ENCODE results near the gene ELF4. TPM values are rescaled to one million over a fixed set of nuclear protein-coding genes. Genes with fewer than 3 reads are reported as not detected.

ELF4 gene
- total and polyA plus RNA-seq, 2 donors from 2014 or later = 2.6 to 18.0 TPM

DNA sequence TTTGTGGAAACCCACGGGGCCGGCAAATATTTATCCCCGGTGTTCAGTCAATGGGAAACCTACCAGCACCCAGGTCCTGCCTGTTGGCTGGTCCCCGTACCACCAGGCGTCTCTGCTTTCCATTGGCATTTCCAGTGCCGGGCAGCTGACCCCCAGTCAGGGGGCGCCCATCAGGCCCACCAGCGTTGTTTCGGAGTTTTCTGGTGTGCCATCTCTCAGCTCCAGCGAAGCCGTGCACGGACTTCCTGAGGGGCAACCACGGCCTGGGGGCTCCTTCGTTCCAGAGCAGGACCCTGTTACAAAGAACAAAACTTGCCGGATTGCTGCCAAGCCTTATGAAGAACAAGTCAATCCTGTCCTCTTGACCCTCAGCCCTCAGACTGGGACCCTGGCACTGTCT is 95.1 kb downstream of the ELF4 start:
- intact Hi-C loops (cut with DNase I) = no loop called here
- Histone ChIP-seq H3K4me3 (ENCODE audit: low read length in 3 of 3) (no peak overlapping the region), H3K9me3 (ENCODE audit: control insufficient read depth in 2 of 3, insufficient read depth in 1 of 3, low read length in 3 of 3) (no peaks in the 10 kb centered on the region), H3K4me1 (ENCODE audit: control insufficient read depth in 2 of 3, insufficient read depth in 2 of 3, low read depth in 1 of 3, low read length in 3 of 3) (no peaks in the 10 kb centered on the region), H3K27ac (ENCODE audit: low read depth in 2 of 2, low read length in 2 of 2) (no peak overlapping the region), H3K27me3 (ENCODE audit: control insufficient read depth, insufficient read depth, low read length) (no peaks in the 10 kb centered on the region), H3K9ac (ENCODE audit: low read length in 3 of 3) (no peak overlapping the region), H3K36me3 (ENCODE audit: control insufficient read depth in 2 of 3, insufficient read depth in 3 of 3, low read length in 3 of 3) (peaks cover 0 to 5% (median 0%) of the 10 kb centered on the region in 3 donors)
- FAIRE-seq = no peak
- peak in 1 of 5 donors; percentile 65 for DNase-seq
- TF ChIP-seq, protein P1, sequence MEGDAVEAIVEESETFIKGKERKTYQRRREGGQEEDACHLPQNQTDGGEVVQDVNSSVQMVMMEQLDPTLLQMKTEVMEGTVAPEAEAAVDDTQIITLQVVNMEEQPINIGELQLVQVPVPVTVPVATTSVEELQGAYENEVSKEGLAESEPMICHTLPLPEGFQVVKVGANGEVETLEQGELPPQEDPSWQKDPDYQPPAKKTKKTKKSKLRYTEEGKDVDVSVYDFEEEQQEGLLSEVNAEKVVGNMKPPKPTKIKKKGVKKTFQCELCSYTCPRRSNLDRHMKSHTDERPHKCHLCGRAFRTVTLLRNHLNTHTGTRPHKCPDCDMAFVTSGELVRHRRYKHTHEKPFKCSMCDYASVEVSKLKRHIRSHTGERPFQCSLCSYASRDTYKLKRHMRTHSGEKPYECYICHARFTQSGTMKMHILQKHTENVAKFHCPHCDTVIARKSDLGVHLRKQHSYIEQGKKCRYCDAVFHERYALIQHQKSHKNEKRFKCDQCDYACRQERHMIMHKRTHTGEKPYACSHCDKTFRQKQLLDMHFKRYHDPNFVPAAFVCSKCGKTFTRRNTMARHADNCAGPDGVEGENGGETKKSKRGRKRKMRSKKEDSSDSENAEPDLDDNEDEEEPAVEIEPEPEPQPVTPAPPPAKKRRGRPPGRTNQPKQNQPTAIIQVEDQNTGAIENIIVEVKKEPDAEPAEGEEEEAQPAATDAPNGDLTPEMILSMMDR (IDR thresholded peaks at IDR 0.05; ENCODE audit: borderline replicate concordance, extremely low read depth, insufficient read depth) = no peak

Other genes starting within 250 kb of the ELF4 start
- gene UTP14A, start 204.3 kb downstream of the ELF4 start, total RNA-seq = 15.3 TPM
- 7.7 TPM for gene UTP14A, start 204.3 kb downstream of the ELF4 start, polyA plus RNA-seq (ENCODE audit: insufficient read depth, low read depth, low replicate concordance)
- gene BCORL1, start 127.9 kb downstream of the ELF4 start, total RNA-seq = 14.1 TPM
- gene BCORL1, start 127.9 kb downstream of the ELF4 start, polyA plus RNA-seq (ENCODE audit: insufficient read depth, low read depth, low replicate concordance) = 3.9 TPM
- gene AIFM1, start 55.3 kb upstream of the ELF4 start, total RNA-seq = 55.0 TPM
- 255 TPM for gene AIFM1, start 55.3 kb upstream of the ELF4 start, polyA plus RNA-seq (ENCODE audit: insufficient read depth, low read depth, low replicate concordance)
- gene RAB33A, start 61.5 kb upstream of the ELF4 start, total RNA-seq = 2.9 TPM
- not detected for gene RAB33A, start 61.5 kb upstream of the ELF4 start, polyA plus RNA-seq (ENCODE audit: insufficient read depth, low read depth, low replicate concordance)
- 5.0 TPM for gene ZNF280C, start 158.4 kb upstream of the ELF4 start, total RNA-seq
- 0.60 TPM for gene ZNF280C, start 158.4 kb upstream of the ELF4 start, polyA plus RNA-seq (ENCODE audit: insufficient read depth, low read depth, low replicate concordance)
- gene SLC25A14, start 229.4 kb upstream of the ELF4 start, total RNA-seq = 12.5 TPM
- gene SLC25A14, start 229.4 kb upstream of the ELF4 start, polyA plus RNA-seq (ENCODE audit: insufficient read depth, low read depth, low replicate concordance) = 13.2 TPM